Measurements from ENCODE around the gene TRIM2.

DNA sequence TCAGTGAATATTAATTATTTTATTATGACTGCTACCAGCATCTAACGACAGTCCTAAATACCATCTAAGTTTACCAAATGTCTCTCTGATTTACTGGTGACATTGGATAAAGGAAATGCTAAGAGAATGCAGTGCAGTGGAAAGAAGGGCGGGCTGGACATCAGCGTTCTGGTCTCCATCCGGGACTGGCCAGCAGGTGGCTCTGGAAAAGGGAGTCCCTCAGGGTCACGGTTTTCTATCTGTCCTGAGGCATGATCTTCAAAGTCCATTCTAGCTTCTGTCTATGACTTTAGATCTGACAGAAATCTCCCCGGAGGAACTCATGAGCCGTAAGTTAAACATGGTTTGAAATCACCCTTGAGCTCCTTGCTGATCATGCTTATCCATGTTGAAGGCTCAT lies 3.3 kb downstream of the TRIM2 start:
- TF ChIP-seq, protein P1, sequence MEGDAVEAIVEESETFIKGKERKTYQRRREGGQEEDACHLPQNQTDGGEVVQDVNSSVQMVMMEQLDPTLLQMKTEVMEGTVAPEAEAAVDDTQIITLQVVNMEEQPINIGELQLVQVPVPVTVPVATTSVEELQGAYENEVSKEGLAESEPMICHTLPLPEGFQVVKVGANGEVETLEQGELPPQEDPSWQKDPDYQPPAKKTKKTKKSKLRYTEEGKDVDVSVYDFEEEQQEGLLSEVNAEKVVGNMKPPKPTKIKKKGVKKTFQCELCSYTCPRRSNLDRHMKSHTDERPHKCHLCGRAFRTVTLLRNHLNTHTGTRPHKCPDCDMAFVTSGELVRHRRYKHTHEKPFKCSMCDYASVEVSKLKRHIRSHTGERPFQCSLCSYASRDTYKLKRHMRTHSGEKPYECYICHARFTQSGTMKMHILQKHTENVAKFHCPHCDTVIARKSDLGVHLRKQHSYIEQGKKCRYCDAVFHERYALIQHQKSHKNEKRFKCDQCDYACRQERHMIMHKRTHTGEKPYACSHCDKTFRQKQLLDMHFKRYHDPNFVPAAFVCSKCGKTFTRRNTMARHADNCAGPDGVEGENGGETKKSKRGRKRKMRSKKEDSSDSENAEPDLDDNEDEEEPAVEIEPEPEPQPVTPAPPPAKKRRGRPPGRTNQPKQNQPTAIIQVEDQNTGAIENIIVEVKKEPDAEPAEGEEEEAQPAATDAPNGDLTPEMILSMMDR (conservative IDR thresholded peaks at IDR 0.05; ENCODE audit: low read depth in 2 of 2): peak; percentile 69 to 74
- TF ChIP-seq EZH2 (IDR thresholded peaks at IDR 0.05; ENCODE audit: low read depth, unreplicated experiment) (no peak), JUNB (IDR thresholded peaks at IDR 0.05; ENCODE audit: unreplicated experiment) (no peak)
- TF ChIP-seq, protein P2, sequence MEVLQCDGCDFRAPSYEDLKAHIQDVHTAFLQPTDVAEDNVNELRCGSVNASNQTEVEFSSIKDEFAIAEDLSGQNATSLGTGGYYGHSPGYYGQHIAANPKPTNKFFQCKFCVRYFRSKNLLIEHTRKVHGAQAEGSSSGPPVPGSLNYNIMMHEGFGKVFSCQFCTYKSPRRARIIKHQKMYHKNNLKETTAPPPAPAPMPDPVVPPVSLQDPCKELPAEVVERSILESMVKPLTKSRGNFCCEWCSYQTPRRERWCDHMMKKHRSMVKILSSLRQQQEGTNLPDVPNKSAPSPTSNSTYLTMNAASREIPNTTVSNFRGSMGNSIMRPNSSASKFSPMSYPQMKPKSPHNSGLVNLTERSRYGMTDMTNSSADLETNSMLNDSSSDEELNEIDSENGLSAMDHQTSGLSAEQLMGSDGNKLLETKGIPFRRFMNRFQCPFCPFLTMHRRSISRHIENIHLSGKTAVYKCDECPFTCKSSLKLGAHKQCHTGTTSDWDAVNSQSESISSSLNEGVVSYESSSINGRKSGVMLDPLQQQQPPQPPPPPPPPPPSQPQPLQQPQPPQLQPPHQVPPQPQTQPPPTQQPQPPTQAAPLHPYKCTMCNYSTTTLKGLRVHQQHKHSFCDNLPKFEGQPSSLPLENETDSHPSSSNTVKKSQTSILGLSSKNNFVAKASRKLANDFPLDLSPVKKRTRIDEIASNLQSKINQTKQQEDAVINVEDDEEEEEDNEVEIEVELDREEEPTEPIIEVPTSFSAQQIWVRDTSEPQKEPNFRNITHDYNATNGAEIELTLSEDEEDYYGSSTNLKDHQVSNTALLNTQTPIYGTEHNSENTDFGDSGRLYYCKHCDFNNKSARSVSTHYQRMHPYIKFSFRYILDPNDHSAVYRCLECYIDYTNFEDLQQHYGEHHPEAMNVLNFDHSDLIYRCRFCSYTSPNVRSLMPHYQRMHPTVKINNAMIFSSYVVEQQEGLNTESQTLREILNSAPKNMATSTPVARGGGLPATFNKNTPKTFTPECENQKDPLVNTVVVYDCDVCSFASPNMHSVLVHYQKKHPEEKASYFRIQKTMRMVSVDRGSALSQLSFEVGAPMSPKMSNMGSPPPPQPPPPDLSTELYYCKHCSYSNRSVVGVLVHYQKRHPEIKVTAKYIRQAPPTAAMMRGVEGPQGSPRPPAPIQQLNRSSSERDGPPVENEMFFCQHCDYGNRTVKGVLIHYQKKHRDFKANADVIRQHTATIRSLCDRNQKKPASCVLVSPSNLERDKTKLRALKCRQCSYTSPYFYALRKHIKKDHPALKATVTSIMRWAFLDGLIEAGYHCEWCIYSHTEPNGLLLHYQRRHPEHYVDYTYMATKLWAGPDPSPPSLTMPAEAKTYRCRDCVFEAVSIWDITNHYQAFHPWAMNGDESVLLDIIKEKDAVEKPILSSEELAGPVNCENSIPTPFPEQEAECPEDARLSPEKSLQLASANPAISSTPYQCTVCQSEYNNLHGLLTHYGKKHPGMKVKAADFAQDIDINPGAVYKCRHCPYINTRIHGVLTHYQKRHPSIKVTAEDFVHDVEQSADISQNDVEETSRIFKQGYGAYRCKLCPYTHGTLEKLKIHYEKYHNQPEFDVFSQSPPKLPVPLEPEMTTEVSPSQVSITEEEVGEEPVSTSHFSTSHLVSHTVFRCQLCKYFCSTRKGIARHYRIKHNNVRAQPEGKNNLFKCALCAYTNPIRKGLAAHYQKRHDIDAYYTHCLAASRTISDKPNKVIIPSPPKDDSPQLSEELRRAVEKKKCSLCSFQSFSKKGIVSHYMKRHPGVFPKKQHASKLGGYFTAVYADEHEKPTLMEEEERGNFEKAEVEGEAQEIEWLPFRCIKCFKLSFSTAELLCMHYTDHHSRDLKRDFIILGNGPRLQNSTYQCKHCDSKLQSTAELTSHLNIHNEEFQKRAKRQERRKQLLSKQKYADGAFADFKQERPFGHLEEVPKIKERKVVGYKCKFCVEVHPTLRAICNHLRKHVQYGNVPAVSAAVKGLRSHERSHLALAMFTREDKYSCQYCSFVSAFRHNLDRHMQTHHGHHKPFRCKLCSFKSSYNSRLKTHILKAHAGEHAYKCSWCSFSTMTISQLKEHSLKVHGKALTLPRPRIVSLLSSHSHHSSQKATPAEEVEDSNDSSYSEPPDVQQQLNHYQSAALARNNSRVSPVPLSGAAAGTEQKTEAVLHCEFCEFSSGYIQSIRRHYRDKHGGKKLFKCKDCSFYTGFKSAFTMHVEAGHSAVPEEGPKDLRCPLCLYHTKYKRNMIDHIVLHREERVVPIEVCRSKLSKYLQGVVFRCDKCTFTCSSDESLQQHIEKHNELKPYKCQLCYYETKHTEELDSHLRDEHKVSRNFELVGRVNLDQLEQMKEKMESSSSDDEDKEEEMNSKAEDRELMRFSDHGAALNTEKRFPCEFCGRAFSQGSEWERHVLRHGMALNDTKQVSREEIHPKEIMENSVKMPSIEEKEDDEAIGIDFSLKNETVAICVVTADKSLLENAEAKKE (CRISPR knock-in tag; IDR thresholded peaks at IDR 0.05): no peak
